ENCODE measurements around the gene METTL5. TPM values are rescaled to one million over a fixed set of nuclear protein-coding genes. Genes with fewer than 3 reads are reported as not detected.

Gene METTL5
- total RNA-seq, 1 donor: 39.8 TPM

DNA sequence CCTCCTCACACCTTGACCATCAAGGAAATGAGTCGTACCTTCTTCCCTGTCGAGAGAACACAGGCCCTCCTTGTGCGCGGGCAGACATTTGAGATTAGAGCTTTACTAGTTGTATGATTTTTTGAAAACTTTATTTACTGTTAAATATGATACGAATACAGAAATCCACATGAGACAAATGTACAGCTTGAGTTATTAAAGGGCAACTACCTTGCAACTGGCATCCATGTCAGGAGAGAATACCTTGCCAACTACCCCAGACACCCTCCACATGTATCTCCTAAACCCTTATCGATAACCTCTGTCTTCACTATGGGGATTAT lies 62.8 kb downstream of the METTL5 start:
- H3K4me3 ChIP-seq (ENCODE audit: insufficient read depth, low read length): no peak overlapping the region
- no peaks in the 10 kb centered on the region for H4K20me1 ChIP-seq (ENCODE audit: insufficient read depth, low read length)
- H3K27ac ChIP-seq (ENCODE audit: low read depth, low read length): no peak overlapping the region
- no peaks in the 10 kb centered on the region for H3K27me3 ChIP-seq (ENCODE audit: insufficient read depth, low read length)
- no peak overlapping the region for H2AFZ ChIP-seq (ENCODE audit: low read length)
- H3K4me2 ChIP-seq (ENCODE audit: insufficient read depth, low read length): no peak overlapping the region
- no peak for DNase-seq (ENCODE audit: insufficient read length, low spot score, missing footprints)
- TF ChIP-seq, protein P1, sequence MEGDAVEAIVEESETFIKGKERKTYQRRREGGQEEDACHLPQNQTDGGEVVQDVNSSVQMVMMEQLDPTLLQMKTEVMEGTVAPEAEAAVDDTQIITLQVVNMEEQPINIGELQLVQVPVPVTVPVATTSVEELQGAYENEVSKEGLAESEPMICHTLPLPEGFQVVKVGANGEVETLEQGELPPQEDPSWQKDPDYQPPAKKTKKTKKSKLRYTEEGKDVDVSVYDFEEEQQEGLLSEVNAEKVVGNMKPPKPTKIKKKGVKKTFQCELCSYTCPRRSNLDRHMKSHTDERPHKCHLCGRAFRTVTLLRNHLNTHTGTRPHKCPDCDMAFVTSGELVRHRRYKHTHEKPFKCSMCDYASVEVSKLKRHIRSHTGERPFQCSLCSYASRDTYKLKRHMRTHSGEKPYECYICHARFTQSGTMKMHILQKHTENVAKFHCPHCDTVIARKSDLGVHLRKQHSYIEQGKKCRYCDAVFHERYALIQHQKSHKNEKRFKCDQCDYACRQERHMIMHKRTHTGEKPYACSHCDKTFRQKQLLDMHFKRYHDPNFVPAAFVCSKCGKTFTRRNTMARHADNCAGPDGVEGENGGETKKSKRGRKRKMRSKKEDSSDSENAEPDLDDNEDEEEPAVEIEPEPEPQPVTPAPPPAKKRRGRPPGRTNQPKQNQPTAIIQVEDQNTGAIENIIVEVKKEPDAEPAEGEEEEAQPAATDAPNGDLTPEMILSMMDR (IDR thresholded peaks at IDR 0.05; ENCODE audit: extremely low read depth, low read depth, low read length): no peak
- H3K4me1 ChIP-seq (ENCODE audit: insufficient read depth, low read length): no peaks in the 10 kb centered on the region
- H3K36me3 ChIP-seq (ENCODE audit: insufficient read depth, low read length): no peaks in the 10 kb centered on the region
- no peaks in the 10 kb centered on the region for H3K79me2 ChIP-seq (ENCODE audit: insufficient read depth, low read length)
- H3K9me3 ChIP-seq (ENCODE audit: low read depth, low read length): peaks cover 2% of the 10 kb centered on the region

Other genes starting within 250 kb of the METTL5 start
- gene PPIG, start 240.6 kb downstream of the METTL5 start, total RNA-seq: 23.3 and 25.3 TPM in 2 replicates
- under 0.01 and 0.36 TPM in 2 replicates for gene CFAP210, start 130.5 kb downstream of the METTL5 start, total RNA-seq
- 3.6 and 5.0 TPM in 2 replicates for gene PHOSPHO2, start 130.4 kb downstream of the METTL5 start, total RNA-seq
- gene KLHL23, start 91.1 kb downstream of the METTL5 start, total RNA-seq: 0.29 and 0.72 TPM in 2 replicates
- gene SSB, start 26.0 kb downstream of the METTL5 start, total RNA-seq: 82.2 and 94.1 TPM in 2 replicates
- 42.7 and 50.1 TPM in 2 replicates for gene UBR3, start 2.5 kb upstream of the METTL5 start, total RNA-seq